Muscle of back (tissue), 11 donors: ENCODE measurements around the gene EXOC1. TPM values are rescaled to one million over a fixed set of nuclear protein-coding genes. Genes with fewer than 3 reads are reported as not detected.
"Not testable (repeated sequence)": the region's sequence is repeated elsewhere in the genome, so short reads cannot be mapped to it uniquely, and the experiment has no call there.

Experiments
- DNase-seq, 3 donors: peaks; one replicate each; pipeline versions ENCODE4 v3.0.0 to v3.0.0-alpha.2; 2013
- polyA plus RNA-seq, 10 donors: library from polyadenylated mRNA; unstranded; fragments of 120-200 nt; gene quantifications; one replicate each; pipeline ENCODE4 v1.2.1, GENCODE V29; 2013; ENCODE audit not compliant: insufficient read length in 10 of 10

The EXOC1 gene
- polyA plus RNA-seq, 10 donors, result 18.9 to 33.5 (median 26.9) TPM

- no peak for DNase-seq
These were observed 50.1 kb downstream of the EXOC1 start for GRCh38 chr4:55903577-55903976.

GRCh38 chr4:55904576-55904975 lies 51.1 kb downstream of the EXOC1 start:
- no peak for DNase-seq

GRCh38 chr4:55906323-55906722 lies 52.9 kb downstream of the EXOC1 start:
- no peak for DNase-seq

GRCh38 chr4:55906989-55907388 lies 53.5 kb downstream of the EXOC1 start:
- no peak for DNase-seq

GRCh38 chr4:55907469-55907868 lies 54.0 kb downstream of the EXOC1 start:
- no peak for DNase-seq

GRCh38 chr4:55910140-55910539 lies 56.7 kb downstream of the EXOC1 start:
- no peak for DNase-seq

- no peak for DNase-seq
These were observed 58.8 kb downstream of the EXOC1 start for GRCh38 chr4:55912249-55912648.

GRCh38 chr4:55920571-55920970 lies 67.1 kb downstream of the EXOC1 start:
- DNase-seq, result peak; percentile 6 to 22 (median 14)

- no peak for DNase-seq
These were observed 67.6 kb downstream of the EXOC1 start for GRCh38 chr4:55921093-55921492.

GRCh38 chr4:55925241-55925640 lies 71.8 kb downstream of the EXOC1 start:
- DNase-seq, result no peak

- no peak for DNase-seq
These were observed 73.2 kb downstream of the EXOC1 start for GRCh38 chr4:55926610-55927009.

GRCh38 chr4:55927803-55928437 lies 74.5 kb downstream of the EXOC1 start:
- no peak for DNase-seq

GRCh38 chr4:55928846-55929245 lies 75.4 kb downstream of the EXOC1 start:
- no peak for DNase-seq

- DNase-seq, result no peak
These were observed 77.6 kb downstream of the EXOC1 start for GRCh38 chr4:55931043-55931442.

- peak in 1 of 3 donors; percentile 43 for DNase-seq
These were observed 78.4 kb downstream of the EXOC1 start for GRCh38 chr4:55931833-55932232.

GRCh38 chr4:55932511-55932910 lies 79.1 kb downstream of the EXOC1 start:
- DNase-seq, result no peak

- no peak for DNase-seq
These were observed 80.2 kb downstream of the EXOC1 start for GRCh38 chr4:55933611-55934010.

GRCh38 chr4:55935907-55936306 lies 82.5 kb downstream of the EXOC1 start:
- DNase-seq, result not testable (repeated sequence)

- DNase-seq, result no peak
These were observed 85.0 kb downstream of the EXOC1 start for GRCh38 chr4:55938481-55938880.

GRCh38 chr4:55939421-55939820 lies 86.0 kb downstream of the EXOC1 start:
- DNase-seq, result no peak

- no peak for DNase-seq
These were observed 88.5 kb downstream of the EXOC1 start for GRCh38 chr4:55941881-55942396.

- DNase-seq, result peak; percentile 10 to 41 (median 30)
These were observed 93.9 kb downstream of the EXOC1 start for GRCh38 chr4:55947254-55947882.

GRCh38 chr4:55947912-55948725 lies 94.7 kb downstream of the EXOC1 start:
- DNase-seq, result peak; percentile 42 to 90 (median 65)
